CD4-positive, CD25-positive, alpha-beta regulatory T cell (primary cell): Measurements from ENCODE around the gene ZNF324B. TPM values are rescaled to one million over a fixed set of nuclear protein-coding genes. Genes with fewer than 3 reads are reported as not detected.

Source experiments
- polyA plus RNA-seq, 4 donors: library from polyadenylated mRNA; unstranded; fragments of 300-500 nt; fragmentation: Illumina TruSeq; gene quantifications; one replicate each; pipeline ENCODE4 v1.2.3, GENCODE V29; 2021
- total RNA-seq: library from RNA; stranded (reverse); gene quantifications from one replicate; pipeline ENCODE4 v1.2.3, GENCODE V29; 2022

Gene ZNF324B
- total and polyA plus RNA-seq, 5 donors from 2014 or later, result 0.81 to 6.5 (median 0.90) TPM

Other genes with a start within 250 kb of the ZNF324B start
- gene ZNF544, start 222.7 kb upstream of the ZNF324B start, total RNA-seq, result 11.6 TPM
- gene ZNF544, start 222.7 kb upstream of the ZNF324B start, polyA plus RNA-seq, result 10 to 100 TPM; 16.2 to 20.8 (median 19.2) TPM
- 6.7 TPM for gene ZNF8, start 172.7 kb upstream of the ZNF324B start, total RNA-seq
- gene ZNF8, start 172.7 kb upstream of the ZNF324B start, polyA plus RNA-seq, result under 1 TPM; 0.33 to 0.87 (median 0.61) TPM
- gene ERVK3-1, start 146.2 kb upstream of the ZNF324B start, total RNA-seq, result 117 TPM
- 10 to 100 TPM; 65.9 to 85.8 (median 77.4) TPM for gene ERVK3-1, start 146.2 kb upstream of the ZNF324B start, polyA plus RNA-seq
- gene ZSCAN22, start 124.6 kb upstream of the ZNF324B start, total RNA-seq, result 2.1 TPM
- gene ZSCAN22, start 124.6 kb upstream of the ZNF324B start, polyA plus RNA-seq, result 1 to 10 TPM in 2 of 4 donors, under 1 TPM in 2; 0.31 to 2.6 (median 1.3) TPM
- gene A1BG, start 98.1 kb upstream of the ZNF324B start, total RNA-seq, result 11.8 TPM
- 10 to 100 TPM; 32.0 to 53.7 (median 39.8) TPM for gene A1BG, start 98.1 kb upstream of the ZNF324B start, polyA plus RNA-seq
- gene ZNF497, start 88.9 kb upstream of the ZNF324B start, total RNA-seq, result 0.27 TPM
- under 1 TPM; 0.34 to 0.79 (median 0.41) TPM for gene ZNF497, start 88.9 kb upstream of the ZNF324B start, polyA plus RNA-seq
- gene ZNF837, start 70.6 kb upstream of the ZNF324B start, total RNA-seq, result 1.1 TPM
- gene ZNF837, start 70.6 kb upstream of the ZNF324B start, polyA plus RNA-seq, result 1 to 10 TPM; 2.5 to 7.7 (median 4.6) TPM
- 747 TPM for gene RPS5, start 64.4 kb upstream of the ZNF324B start, total RNA-seq
- gene RPS5, start 64.4 kb upstream of the ZNF324B start, polyA plus RNA-seq, result 1,000 to 10,000 TPM in 3 of 4 donors, 100 to 1,000 TPM in 1; 916 to 1,786 (median 1,426) TPM
- gene RNF225, start 56.0 kb upstream of the ZNF324B start, total RNA-seq, result 0.39 TPM
- gene RNF225, start 56.0 kb upstream of the ZNF324B start, polyA plus RNA-seq, result not detected
- 1.7 TPM for gene ZNF584, start 43.0 kb upstream of the ZNF324B start, total RNA-seq
- gene ZNF584, start 43.0 kb upstream of the ZNF324B start, polyA plus RNA-seq, result 1 to 10 TPM; 5.4 to 8.8 (median 5.8) TPM
- 1.2 TPM for gene ZNF132, start 11.5 kb upstream of the ZNF324B start, total RNA-seq
- 1 to 10 TPM in 1 of 4 donors, under 1 TPM in 3; 0.76 to 2.0 (median 0.96) TPM for gene ZNF132, start 11.5 kb upstream of the ZNF324B start, polyA plus RNA-seq
- gene ZNF324, start 15.5 kb downstream of the ZNF324B start, total RNA-seq, result 15.1 TPM
- 10 to 100 TPM in 2 of 4 donors, 1 to 10 TPM in 2; 5.3 to 12.7 (median 10.2) TPM for gene ZNF324, start 15.5 kb downstream of the ZNF324B start, polyA plus RNA-seq
- gene ZNF446, start 24.7 kb downstream of the ZNF324B start, total RNA-seq, result 10.5 TPM
- 1 to 10 TPM; 1.7 to 5.2 (median 3.8) TPM for gene ZNF446, start 24.7 kb downstream of the ZNF324B start, polyA plus RNA-seq
- gene SLC27A5, start 60.4 kb downstream of the ZNF324B start, total RNA-seq, result 5.5 TPM
- 10 to 100 TPM; 14.4 to 26.7 (median 20.4) TPM for gene SLC27A5, start 60.4 kb downstream of the ZNF324B start, polyA plus RNA-seq
- 8.0 TPM for gene ZBTB45, start 68.2 kb downstream of the ZNF324B start, total RNA-seq
- gene ZBTB45, start 68.2 kb downstream of the ZNF324B start, polyA plus RNA-seq, result 1 to 10 TPM; 4.2 to 5.7 (median 4.9) TPM
- gene TRIM28, start 92.4 kb downstream of the ZNF324B start, total RNA-seq, result 379 TPM
- 10 to 100 TPM; 34.5 to 52.4 (median 44.0) TPM for gene TRIM28, start 92.4 kb downstream of the ZNF324B start, polyA plus RNA-seq
- 83.1 TPM for gene CHMP2A, start 103.5 kb downstream of the ZNF324B start, total RNA-seq
- gene CHMP2A, start 103.5 kb downstream of the ZNF324B start, polyA plus RNA-seq, result 100 to 1,000 TPM; 210 to 273 (median 240) TPM
- 50.2 TPM for gene UBE2M, start 107.0 kb downstream of the ZNF324B start, total RNA-seq
- gene UBE2M, start 107.0 kb downstream of the ZNF324B start, polyA plus RNA-seq, result 10 to 100 TPM in 2 of 4 donors, 1 to 10 TPM in 2; 8.7 to 17.2 (median 12.9) TPM
- gene MZF1, start 121.7 kb downstream of the ZNF324B start, total RNA-seq, result 15.6 TPM
- 1 to 10 TPM; 7.4 to 8.9 (median 7.9) TPM for gene MZF1, start 121.7 kb downstream of the ZNF324B start, polyA plus RNA-seq